NCI-H146 treated with DMSO at 0.1 percent for 48 hours (cell line): Measurements from ENCODE around the gene CCHCR1.

Experiments
- DNase-seq: peaks from one replicate; lab custom pipeline; 2025; ENCODE audit not compliant: unreplicated experiment; lab: John Stamatoyannopoulos, UW

The CCHCR1 gene

DNA sequence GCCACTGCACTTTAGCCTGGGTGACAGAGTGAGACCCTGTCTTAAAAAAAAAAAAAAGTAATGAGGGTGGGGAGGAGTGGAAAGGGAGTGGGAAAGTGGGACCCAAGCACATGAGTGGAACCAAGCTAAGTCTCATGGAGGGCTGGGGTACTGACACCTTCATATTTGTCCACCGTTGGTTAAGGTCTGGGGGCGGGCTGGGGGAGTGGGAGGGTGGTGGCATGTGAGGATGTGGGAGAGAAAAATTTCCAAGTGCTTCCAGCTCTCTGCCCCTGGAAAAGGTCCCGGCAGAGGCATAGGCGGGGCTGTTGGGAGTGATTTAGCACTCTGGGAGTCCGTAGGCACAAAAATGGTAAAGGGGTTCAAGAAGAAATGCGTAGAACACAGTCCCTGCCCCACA, 24.8 kb downstream of the CCHCR1 start:
- no peak for DNase-seq

GRCh38 chr6:31131595-31131994, 26.0 kb downstream of the CCHCR1 start:
- DNase-seq, result no peak

- DNase-seq, result no peak
Measured at GRCh38 chr6:31130751-31131150, 26.9 kb downstream of the CCHCR1 start.

GRCh38 chr6:31129130-31129529, 28.5 kb downstream of the CCHCR1 start:
- peak; percentile 37 for DNase-seq

DNA sequence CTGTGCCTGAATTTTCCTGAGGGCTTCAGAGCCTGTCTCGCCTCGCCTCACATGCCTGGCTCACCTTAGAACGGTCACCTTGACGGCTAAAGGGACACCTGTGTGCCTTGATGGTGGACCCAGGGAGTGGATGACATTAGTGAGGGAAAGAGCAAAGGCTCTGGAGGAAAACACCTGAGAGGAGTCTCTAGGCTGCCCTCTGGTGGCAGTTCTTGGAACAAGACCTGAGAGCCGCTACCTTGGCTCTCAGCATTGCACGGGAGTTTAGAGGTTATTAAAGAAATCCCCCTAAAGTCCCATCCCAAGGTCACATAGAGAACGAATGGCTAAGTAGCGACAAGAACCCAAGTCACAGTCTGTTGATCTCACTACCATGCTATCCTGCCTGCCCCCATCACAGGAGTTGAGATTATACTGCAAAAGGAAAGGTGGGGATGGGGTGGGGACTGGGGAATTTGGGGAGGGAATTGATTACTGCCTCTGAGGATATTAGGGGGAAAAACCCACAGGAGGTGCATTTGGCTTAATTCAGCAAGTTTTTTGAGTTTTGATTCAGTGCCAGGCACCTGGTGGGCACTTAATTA, 29.4 kb downstream of the CCHCR1 start:
- DNase-seq, result peak; percentile 40

- DNase-seq, result peak; percentile 8
Measured at GRCh38 chr6:31126396-31127175, 31.0 kb downstream of the CCHCR1 start.

GRCh38 chr6:31125586-31126363, 31.8 kb downstream of the CCHCR1 start:
- no peak for DNase-seq

GRCh38 chr6:31125162-31125561, 32.4 kb downstream of the CCHCR1 start:
- DNase-seq, result no peak

DNA sequence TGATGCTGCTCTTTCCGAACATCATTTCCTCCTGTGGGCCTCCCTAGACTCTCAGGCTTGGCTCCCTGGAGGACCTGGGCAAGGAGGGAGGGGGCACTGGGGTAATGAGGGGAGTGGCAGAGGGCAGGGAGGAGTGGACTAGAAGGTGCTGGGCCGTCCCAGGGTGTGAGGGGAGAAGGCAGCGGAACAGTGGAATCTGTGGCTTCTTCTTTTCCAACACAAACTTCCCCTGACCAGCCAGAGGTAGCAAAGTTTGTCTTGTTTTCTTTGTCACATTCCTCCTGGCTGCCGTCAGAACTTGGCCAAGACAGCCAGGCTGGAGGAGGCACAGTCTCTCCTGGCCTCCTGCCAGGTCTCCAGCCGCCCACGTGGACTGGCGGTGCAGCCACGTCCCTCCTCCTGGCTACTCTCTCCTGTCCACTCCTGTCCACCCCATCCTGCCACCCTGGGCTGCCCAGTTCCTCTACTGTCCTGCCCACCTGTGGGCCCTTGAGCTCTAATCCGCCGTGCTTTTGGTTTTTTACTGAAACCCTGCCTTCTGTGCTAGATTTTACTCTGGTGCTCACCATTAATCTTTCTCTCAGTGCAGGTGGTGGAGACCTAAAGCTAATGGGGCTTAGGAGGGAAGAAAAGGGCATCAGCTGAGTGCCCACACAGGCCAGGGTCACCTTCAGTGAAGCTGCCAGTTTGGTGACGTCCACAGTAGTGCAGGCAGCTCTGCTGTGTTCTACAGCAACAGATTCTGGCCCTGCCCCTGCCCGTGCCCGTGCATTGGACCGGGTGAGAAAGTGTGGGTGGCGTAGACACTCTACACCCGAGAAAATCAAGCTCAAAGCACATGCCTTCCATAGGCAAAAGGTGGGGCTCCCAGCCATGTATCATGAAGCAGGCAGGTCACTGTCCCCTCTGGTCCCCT, 34.6 kb downstream of the CCHCR1 start:
- DNase-seq, result no peak

GRCh38 chr6:31121131-31121790, 36.3 kb downstream of the CCHCR1 start:
- no peak for DNase-seq

- no peak for DNase-seq
Measured at GRCh38 chr6:31120151-31120915, 37.3 kb downstream of the CCHCR1 start, which contains the start of gene CDSN. Gene CDSN (minus strand): TSS chr6:31120446. CDS start chr6:31120419, 27 bp downstream.

DNA sequence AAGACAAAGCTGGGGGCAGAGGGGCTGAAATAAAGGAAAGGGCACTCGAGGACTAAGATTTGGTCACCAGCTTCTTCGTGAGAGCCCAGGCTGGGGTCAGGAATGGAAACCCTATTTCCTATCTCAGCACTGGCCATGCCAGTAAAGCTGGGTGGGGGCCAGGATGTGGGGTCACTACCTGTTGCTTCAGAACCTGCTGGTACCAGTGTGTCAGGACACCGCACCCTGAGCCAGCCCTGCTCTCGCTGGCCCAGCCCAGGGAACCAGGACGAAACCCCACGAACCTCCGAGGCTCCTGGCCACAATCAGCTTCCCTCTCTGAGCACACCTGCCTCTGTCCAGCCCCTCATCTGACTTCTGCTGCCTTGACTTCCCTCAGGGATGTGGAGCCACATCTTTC, 39.4 kb downstream of the CCHCR1 start:
- DNase-seq, result no peak

- DNase-seq, result no peak
Measured at GRCh38 chr6:31116661-31117385, 40.8 kb downstream of the CCHCR1 start.

GRCh38 chr6:31115941-31116560, 41.6 kb downstream of the CCHCR1 start:
- no peak for DNase-seq

- DNase-seq, result no peak
Measured at GRCh38 chr6:31114970-31115849, 42.4 kb downstream of the CCHCR1 start.

DNA sequence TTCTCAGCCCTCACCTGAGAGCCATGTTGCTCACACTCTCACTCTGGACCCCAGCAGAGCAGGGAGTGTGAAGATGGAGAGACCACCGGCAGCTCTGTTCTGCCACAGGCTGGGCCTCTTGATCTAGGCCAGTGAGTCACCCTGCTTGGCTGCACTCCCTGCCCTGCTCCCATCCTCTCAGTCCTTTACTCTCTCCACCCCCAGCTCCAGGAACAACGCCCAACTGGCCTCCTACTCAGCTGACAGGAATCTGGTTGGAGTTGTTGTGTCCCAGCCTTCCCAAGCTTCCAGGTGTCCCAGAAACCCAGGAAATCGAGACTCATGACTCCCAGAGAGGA, 43.1 kb downstream of the CCHCR1 start, which contains the start of gene PSORS1C1:
Gene PSORS1C1 (plus strand): TSS at position 260 of the 338 bp plus-strand sequence. CDS start 14,833 bp downstream, outside the sequence.
- DNase-seq, result no peak

DNA sequence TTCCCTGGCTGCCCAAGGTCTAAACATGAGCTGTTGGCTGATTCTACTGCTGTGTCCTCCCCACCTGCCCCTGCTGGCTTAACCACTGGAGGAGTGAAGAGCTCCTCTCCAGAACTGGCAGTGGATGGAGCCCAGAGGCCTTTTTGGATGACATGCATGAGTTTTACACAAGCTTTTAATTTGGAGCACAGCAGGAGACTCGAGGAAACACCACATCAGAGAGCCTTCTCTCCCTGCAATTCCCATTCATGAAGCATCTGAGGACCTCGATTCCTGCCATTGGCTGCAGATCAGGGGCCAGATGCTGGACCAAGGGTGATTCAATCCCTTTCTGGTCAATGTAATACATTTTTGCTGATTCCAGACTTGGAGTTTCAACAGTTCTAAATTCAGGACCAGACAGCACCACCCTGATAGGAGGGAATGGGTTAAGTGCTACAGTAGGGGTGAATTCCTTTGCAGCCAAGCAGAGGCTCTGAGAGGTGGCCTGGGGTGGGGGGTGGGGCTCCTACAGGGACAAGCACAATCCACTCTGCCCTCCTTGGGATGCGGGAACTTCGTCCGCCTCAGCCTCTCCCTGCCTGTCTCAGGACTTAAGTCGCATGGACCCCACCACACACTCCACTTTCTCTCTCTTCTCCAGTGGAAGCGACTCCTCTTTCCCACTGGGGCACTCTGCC, 43.6 kb downstream of the CCHCR1 start:
- no peak for DNase-seq
